ENCODE results near the gene KLHL29. TPM values are rescaled to one million over a fixed set of nuclear protein-coding genes. Genes with fewer than 3 reads are reported as not detected.

KLHL29 gene
- total RNA-seq, 1 donor from 2014 or later: 4.4 TPM

DNA sequence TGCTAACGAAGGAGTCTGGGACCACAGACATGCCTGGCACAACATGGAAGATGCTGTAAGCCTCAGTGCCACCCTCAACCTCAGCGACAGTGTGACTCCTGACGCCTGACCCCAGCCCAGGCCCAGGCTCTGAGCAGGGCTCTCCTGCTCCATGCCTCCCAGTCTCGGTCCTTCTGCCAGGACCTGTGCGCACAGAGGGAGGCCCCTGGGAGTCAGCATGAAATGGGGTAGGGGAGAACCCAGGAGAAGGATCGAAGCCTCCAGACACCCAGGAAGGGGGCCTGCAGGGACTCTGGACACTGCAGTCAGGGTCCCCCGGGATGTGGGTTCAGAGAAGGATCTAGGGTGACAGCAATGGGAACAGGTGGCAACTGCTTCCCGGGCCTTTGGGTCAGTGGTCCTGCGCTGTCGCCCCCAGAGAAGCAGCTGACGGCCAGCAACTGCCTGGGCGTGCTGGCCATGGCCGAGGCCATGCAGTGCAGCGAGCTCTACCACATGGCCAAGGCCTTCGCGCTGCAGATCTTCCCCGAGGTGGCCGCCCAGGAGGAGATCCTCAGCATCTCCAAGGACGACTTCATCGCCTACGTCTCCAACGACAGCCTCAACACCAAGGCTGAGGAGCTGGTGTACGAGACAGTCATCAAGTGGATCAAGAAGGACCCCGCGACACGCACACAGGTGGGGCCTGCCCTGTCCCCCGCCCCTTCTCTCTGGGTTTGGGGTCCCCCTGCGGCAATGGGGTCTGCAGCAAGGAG lies 308.0 kb downstream of the KLHL29 start:
- no peak overlapping the region for H3K4me3 Mint-ChIP-seq (ENCODE audit: low read depth)
- no peaks in the 10 kb centered on the region for H3K9me3 Mint-ChIP-seq (ENCODE audit: low read depth)
- TF ChIP-seq, protein P1, sequence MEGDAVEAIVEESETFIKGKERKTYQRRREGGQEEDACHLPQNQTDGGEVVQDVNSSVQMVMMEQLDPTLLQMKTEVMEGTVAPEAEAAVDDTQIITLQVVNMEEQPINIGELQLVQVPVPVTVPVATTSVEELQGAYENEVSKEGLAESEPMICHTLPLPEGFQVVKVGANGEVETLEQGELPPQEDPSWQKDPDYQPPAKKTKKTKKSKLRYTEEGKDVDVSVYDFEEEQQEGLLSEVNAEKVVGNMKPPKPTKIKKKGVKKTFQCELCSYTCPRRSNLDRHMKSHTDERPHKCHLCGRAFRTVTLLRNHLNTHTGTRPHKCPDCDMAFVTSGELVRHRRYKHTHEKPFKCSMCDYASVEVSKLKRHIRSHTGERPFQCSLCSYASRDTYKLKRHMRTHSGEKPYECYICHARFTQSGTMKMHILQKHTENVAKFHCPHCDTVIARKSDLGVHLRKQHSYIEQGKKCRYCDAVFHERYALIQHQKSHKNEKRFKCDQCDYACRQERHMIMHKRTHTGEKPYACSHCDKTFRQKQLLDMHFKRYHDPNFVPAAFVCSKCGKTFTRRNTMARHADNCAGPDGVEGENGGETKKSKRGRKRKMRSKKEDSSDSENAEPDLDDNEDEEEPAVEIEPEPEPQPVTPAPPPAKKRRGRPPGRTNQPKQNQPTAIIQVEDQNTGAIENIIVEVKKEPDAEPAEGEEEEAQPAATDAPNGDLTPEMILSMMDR (IDR thresholded peaks at IDR 0.05; ENCODE audit: unreplicated experiment): no peak
- DNase-seq (ENCODE audit: low spot score, unreplicated experiment): no peak
- H3K36me3 Mint-ChIP-seq (ENCODE audit: insufficient read depth): no peaks in the 10 kb centered on the region
- no peak overlapping the region for H3K27ac Mint-ChIP-seq
- H3K4me1 Mint-ChIP-seq (ENCODE audit: low read depth): peaks cover 7% of the 10 kb centered on the region
- H3K27me3 Mint-ChIP-seq: no peaks in the 10 kb centered on the region

DNA sequence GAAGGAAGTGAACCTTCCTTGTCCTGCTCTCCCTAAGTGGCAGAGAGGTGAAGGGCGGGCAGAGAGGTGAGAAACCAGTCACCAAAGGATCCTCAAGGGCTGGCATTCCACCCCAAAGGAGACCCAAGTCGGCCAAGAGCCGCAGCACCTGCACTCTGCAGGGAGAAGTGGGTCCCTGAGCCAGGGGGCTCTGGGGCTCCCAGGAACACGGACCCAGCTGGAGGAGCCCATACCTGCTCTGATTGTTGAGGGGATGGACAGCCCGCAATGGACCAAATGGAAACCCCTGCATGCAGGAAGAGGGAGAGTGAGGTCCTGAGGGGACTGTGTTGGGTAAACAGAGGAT lies 308.6 kb downstream of the KLHL29 start:
- Mint-ChIP-seq H3K27ac (no peak overlapping the region), H3K9me3 (ENCODE audit: low read depth) (no peaks in the 10 kb centered on the region), H3K4me3 (ENCODE audit: low read depth) (no peak overlapping the region), H3K36me3 (ENCODE audit: insufficient read depth) (no peaks in the 10 kb centered on the region), H3K27me3 (no peaks in the 10 kb centered on the region), H3K4me1 (ENCODE audit: low read depth) (peaks cover 7% of the 10 kb centered on the region)
- TF ChIP-seq, protein P1 (IDR thresholded peaks at IDR 0.05; ENCODE audit: unreplicated experiment): no peak
- no peak for DNase-seq (ENCODE audit: low spot score, unreplicated experiment)

DNA sequence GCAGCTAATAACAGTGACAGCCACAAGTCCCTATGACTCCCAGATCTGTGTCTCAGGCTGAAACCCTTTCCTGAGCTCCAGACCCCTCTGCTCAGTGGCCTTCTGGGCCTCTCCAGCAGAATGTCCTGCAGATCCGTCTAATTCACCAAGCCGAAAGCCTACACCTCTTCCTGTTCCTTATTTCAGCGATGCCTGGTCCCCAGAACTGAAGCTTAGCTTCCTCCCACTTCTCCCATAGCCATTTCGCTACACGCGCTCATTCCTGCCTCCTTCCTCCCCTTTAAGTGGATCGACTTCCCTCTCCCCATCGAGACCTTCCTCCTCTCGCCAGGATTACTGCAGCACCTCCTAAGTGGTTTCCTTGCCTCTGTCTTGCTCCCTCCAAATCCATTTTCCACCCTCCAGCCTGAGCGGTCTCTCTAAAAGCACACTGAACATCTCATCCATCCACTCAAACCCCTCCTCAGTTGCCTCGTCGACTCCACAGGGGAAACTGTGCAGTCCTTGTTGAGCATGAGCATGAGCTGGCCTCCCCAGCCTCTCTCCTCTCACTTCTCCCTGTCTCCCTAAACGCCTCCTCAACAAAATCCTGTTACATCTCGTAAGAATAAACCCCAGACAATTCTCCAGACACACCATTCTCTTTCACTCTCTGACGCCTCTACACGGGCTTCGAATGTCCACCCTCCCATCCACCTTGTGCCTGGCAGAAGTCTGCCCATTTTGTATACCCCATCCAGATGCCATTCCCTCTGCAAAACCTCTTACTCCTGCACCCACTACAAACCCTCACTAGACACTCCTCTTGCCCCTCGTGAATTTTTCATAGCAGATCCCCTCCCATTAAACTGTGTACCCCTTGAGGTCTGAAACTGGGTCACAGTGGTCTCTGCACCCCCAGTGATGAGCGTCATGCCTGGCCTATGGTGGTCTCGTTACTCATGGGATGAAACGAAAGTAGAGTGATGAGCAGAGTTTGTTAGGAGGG lies 309.4 kb downstream of the KLHL29 start:
- DNase-seq (ENCODE audit: low spot score, unreplicated experiment): no peak
- peaks cover 7% of the 10 kb centered on the region for H3K4me1 Mint-ChIP-seq (ENCODE audit: low read depth)
- no peaks in the 10 kb centered on the region for H3K36me3 Mint-ChIP-seq (ENCODE audit: insufficient read depth)
- no peak overlapping the region for H3K27ac Mint-ChIP-seq
- H3K9me3 Mint-ChIP-seq (ENCODE audit: low read depth): no peaks in the 10 kb centered on the region
- TF ChIP-seq, protein P1 (IDR thresholded peaks at IDR 0.05; ENCODE audit: unreplicated experiment): no peak
- no peak overlapping the region for H3K4me3 Mint-ChIP-seq (ENCODE audit: low read depth)
- H3K27me3 Mint-ChIP-seq: no peaks in the 10 kb centered on the region

DNA sequence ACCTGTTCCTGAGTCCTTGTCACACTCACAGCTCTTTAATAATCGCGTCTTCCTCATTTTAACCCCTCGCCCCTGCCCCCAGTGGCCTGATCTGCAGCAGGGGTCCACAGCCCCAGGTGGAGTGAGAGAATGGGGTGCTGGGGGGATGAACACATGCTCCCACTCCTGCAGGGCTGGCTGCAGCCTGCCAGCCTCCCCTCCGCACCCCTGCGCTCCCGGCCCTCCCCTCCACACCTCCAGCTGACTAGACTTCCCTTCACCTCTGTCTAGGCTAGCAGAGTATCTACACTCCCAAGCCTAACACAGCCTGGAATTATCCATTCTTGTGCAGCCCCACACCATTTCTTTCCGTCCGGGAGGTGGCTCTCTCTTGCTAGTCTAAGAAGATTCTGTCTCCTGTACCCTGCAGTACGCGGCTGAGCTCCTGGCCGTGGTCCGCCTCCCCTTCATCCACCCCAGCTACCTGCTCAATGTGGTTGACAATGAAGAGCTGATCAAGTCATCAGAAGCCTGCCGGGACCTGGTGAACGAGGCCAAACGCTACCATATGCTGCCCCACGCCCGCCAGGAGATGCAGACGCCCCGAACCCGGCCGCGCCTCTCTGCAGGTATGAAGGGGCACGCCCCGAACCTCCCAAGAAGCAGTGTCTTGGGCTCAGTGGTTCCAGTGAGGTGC lies 310.4 kb downstream of the KLHL29 start:
- Mint-ChIP-seq H3K27ac (no peak overlapping the region), H3K4me1 (ENCODE audit: low read depth) (peaks cover 4% of the 10 kb centered on the region), H3K27me3 (no peaks in the 10 kb centered on the region), H3K9me3 (ENCODE audit: low read depth) (peaks cover 5% of the 10 kb centered on the region), H3K36me3 (ENCODE audit: insufficient read depth) (peaks cover 8% of the 10 kb centered on the region), H3K4me3 (ENCODE audit: low read depth) (no peak overlapping the region)
- DNase-seq (ENCODE audit: low spot score, unreplicated experiment): no peak
- TF ChIP-seq, protein P1 (IDR thresholded peaks at IDR 0.05; ENCODE audit: unreplicated experiment): no peak

Data from progenitor cell of endocrine pancreas (in vitro differentiated cells).